Activated gamma-delta T cell treated with anti-CD3 and anti-CD28 coated beads, Interleukin-2, amount 50 U/mL, for 16 hours (primary cell): ENCODE data around the gene GARIN1A.

ENCODE experiments used
- DNase-seq: peaks from one replicate; pipeline ENCODE4 v3.0.0-alpha.2; 2020; ENCODE audit warnings: low read depth

GARIN1A gene

GRCh38 chr7:128718967-128719642 is 47.0 kb downstream of the GARIN1A start:
- DNase-seq = no peak

- no peak for DNase-seq
Measured at GRCh38 chr7:128721376-128721775, 49.3 kb downstream of the GARIN1A start.
